GM19239 (cell line): ENCODE measurements around the gene PAPPA2.

Experiments used
- DNase-seq: peaks from one replicate; pipeline ENCODE4 v3.0.0; 2011; ENCODE audit warnings: low spot score; ENCODE audit not compliant: insufficient read length
- FAIRE-seq: peaks from 2 replicates; lab custom pipeline; 2011; peaks lifted over from hg19 to GRCh38; lab: Jason Lieb, UNC

PAPPA2 gene

DNA sequence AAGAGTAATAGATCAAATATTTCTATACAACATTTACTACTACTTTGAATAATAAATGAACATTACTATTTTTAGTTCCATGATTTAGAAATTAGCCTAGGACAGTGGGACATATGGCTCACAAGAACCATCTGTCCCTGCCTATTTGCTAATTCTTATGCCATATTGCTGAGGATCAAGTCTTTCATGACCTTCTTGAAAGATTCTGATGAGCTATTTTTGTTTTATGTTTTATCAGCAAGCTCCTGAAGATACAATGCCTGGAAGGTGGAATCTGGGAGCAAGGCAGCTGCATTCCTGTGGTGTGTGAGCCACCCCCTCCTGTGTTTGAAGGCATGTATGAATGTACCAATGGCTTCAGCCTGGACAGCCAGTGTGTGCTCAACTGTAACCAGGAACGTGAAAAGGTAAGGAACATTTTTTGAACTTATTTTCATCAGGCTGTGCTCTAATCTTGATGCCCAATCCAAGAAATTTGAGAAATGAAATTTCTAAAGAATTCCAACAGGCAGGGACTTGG is 326.7 kb downstream of the PAPPA2 start:
- no peak for FAIRE-seq
- DNase-seq, result no peak

DNA sequence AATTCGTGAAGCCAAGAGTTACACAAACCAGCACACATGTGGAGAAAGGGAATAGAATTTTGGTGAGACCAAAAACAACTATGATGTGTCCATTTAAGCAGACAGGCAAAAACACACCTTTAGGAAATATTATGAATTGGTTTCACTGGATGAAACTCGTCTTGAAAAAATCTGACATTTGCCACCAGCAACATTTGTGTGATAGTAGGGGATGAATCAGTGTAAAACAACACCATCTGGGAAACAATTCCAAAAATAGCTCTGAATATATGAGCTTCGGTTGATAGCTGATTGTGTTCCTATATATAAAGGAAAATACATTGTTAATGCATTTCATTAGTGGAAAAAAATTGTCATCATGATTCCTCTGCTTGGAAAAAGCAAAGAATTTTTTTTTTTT is 327.8 kb downstream of the PAPPA2 start:
- FAIRE-seq (no peak), DNase-seq (no peak)

DNA sequence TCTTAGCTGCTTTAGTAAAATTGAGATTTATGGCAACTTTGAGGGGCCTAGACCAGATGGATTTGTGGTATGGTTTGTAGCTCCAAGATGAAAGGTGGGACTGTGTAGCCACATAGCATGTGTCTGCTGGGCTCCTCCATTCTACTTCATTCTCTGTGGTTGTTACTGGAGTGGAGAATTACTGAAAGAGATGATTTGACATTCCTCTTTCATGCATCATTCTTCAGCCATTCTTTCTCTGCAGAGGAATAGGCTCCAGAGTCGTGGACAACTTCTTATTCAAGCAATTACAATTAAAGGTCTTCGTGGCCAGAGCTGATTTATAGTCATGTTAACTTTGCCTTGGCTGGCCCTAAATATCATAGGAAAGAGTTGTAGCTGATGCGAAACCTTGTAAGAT is 328.9 kb downstream of the PAPPA2 start:
- DNase-seq (no peak), FAIRE-seq (no peak)

DNA sequence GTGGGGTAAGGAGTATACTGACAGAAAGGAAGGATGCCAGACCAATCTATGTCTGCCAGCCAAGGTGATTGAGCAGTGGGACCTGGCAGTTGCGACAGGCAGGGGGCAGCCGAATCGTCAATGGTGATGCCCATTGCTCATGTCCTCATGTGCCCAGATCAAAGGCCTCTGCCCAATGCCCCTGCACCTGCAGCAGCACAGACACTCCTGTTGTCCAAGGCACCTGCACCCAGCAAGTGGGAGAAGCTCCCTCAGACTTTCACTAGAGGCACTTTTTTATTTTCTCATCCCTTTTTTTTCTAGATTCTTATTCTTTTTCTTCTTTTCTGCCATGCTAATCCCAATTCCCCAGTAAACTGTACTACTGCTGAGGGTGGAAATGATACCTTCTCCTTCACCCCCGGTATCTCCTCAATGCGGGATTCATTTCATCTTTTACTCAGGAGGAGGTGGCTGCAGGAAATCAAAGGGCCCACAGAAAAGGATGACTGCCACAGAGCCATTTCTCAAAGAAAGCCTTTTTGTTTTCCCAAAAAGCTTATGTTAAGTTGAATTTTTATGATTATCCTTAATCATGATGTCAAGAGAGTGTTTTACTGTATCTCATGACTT is 332.0 kb downstream of the PAPPA2 start:
- DNase-seq, result no peak
- no peak for FAIRE-seq

DNA sequence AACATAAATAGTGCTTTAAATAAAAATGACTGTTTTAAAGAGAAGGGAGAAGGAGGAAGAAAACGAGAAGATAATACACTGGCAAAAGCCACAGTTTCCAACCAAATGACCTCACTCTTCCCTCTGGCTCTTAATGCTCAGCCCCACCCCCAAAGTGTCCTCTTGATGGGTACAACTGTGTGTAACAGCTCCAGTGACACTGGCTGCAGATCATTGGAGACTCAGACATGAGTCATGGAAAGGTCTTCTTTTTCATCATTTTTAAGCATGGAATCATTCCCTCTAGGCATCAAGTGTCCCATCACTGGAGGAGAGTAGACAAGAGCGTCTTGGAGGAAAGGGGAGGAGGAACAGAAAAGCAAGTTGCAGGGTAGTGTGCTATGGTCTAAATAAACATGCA is 333.0 kb downstream of the PAPPA2 start:
- DNase-seq (no peak), FAIRE-seq (no peak)

DNA sequence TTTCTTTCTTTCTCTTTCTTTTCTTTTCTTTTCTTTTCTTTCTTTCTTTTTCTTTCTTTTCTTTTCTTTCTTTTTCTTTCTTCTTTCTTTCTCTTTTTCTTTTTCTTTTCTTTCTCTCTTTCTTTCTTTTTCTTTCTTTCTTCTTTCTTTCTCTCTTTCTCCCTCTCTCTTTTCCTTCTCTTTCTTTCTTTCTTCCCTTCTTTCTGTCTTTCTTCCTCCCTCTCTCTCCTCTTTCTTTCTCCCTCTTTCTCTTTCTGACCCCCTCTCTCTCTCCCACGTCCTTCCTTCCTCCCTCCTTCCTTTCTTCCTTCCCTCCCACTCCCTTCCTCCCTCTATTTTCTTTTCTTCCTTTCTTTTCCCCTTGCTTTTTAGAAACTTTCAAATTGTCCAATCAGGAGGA is 333.6 kb downstream of the PAPPA2 start:
- no peak for DNase-seq
- no peak for FAIRE-seq

DNA sequence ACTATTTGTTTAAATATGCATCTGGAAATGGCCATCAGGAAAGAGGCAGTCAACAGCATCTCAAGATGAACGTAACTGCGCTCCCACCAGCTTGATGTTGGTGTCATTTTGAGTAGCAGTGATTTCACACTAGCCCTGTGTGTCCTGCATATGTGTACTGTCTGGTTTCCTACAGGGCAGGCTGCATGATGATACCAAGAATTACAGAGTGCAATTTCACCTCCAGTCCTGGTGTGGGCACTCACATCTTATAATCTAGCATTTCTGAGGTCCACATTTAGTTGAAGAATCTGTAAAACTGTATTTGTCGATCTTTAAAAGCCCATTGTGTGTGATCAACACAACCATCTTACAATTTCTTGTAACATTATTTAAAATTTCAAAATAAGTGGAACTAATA is 336.4 kb downstream of the PAPPA2 start:
- FAIRE-seq (no peak), DNase-seq (no peak)

DNA sequence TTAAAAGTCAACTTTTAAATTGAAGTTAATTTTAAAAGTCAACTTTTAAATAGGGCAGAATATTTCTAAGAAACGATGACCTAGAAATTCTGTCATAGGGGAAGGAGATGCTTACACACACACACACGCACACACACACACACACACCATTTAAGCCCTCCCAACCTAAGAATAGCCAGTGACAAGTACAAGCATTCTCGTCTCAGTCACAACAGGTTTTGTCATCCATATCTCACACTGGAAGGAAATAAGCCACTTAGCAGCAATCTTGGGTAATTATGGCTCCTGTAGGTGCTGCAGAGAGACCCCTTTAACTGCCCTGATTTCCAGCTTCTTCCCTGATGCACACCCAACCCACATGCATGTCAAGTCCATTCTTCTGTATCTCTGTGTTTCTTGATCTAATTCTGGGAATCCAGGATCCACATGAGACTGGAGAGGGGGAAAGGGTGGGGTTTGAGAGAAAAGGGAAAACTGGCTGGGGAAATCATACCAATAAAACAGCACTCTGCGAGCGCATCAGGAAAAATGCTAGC is 338.1 kb downstream of the PAPPA2 start:
- FAIRE-seq, result no peak

DNA sequence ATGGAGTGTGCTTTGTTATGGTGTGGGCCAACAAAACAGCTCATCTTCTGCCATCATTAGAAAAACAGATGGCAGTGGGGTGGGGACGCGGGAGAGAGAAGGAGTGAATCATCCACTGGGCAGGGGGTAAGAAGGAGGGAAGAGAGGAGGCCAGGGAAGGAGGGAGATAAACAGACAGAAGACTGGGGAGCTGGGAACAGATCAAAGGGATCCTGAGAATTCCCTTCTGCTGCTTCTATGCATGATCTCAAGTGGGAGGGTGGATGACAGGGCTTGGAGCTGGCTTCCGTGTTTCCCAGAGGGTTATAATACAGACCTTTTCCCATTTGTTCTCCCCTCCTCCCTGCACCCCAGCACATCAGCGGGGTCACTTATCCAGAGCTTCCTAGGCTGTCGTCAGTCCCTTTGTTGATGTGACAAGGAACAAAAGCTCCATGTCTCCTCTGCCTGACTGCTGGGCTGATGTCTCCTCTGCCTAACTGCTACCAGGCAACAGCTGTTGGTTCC is 338.6 kb downstream of the PAPPA2 start:
- FAIRE-seq, result no peak
- DNase-seq, result no peak

More for the DNA sequence above, 338.1 kb downstream of the PAPPA2 start:
- DNase-seq, result no peak

DNA sequence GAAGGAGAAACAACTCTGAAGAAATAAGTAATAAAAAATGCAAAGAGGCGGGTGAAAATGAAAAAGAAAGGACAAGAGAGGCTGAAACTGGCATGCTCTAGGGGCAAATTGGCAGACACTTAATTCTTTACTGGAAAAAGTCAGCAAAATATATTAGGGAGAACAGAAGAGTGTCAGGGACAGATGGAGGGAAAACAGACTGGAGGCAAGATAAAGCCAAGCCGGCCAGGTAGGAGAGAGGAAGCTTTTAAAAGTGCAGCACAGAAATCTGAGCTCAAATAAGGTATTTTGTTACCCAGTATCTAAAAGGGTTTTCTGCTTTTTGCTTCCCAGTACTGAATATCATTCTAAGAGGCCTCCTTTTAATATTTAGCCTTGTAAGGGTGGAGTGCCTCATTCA is 339.3 kb downstream of the PAPPA2 start:
- DNase-seq (no peak), FAIRE-seq (no peak)

DNA sequence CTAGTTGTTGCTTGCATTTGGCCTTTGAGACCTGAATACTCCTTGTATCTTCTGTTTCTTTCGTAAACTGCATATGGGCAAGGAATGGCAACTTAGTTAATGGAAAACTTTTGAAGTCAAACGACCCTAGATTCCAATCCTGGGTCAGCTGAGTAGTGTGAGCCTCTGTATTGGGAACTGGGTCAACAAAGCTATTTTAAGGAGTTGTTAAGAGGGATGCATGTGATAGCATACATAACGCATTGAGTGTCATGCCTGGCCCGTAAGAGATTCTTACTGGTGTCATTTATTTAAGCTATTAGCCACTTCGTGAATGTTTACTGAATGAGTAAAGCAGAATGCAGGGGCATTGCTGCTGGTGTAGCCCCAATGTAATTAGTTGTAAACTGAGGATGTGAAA is 340.1 kb downstream of the PAPPA2 start:
- DNase-seq (no peak), FAIRE-seq (no peak)

DNA sequence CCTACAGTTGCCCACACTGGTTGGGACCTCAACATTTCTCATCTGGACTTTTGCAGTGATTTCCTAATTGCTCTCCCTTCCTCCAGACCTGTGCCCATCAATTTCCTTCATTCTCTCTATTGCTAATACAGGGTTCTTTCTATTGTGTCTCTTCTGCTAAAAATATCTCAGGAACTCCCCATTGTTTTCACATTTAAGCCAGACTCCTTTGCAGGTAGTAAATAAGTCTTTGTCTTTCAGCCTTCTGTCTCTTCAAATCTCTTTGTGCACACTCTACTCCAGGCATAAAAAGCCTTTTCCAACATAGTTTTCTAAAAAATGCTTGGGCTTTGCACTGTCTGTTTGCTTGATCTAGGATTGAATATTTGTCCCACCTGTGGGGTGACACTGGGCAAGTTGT is 340.6 kb downstream of the PAPPA2 start:
- FAIRE-seq (no peak), DNase-seq (no peak)

DNA sequence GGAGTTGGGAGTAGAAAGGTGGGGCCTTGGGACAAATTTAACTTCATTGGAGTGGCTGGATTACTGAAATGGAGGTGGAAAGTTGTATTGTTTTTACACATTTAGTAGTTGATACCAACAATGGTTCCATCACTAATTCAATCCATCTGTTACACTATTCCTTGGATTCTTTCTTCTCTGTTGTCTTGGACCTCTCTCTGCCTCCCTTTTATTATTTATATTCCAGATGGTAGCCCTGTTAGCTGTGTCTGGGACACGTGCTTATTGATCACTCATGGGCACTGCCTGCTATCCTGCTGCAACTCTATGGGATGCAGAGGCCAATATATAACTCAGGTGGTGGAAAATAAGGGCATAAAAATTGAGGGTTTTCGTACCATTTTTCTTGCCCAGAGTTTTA is 346.3 kb downstream of the PAPPA2 start:
- FAIRE-seq, result no peak
- DNase-seq, result no peak

DNA sequence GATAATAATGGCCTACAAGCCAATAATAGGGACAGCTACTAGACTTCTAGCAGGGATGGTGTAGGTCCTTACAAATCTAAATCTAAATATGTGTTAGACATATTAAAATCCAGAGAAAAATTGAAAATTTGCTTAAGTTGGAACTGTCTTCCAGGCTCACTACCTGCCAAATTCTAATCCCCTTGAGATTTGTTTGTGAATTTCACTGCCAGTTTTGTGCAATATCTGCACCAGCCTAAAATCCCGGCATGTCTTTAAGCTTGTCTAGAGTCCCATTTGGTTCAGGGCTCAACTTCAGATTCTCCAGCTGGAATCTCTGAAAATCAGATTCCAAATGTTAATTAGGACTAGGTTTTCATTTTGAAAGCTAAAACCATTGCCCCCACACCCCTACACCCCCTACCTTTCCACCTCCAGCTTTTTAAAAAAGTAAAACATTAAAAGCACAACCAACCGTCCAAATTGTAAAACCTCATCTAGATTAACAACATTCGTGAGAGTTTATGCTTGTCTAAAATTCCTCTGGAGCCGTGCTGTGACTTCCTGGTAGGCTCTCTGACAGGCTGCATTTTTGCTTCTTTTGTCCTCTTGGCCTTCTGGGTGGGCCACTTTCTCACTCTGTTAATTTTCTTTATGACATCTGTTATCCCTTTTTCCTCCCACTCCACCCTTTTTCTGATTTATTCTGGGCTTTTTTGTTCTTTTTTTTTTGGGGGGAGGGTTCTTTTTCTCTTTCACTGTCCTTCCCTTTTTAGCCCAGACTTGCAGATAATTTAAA is 348.7 kb downstream of the PAPPA2 start:
- FAIRE-seq, result no peak
- no peak for DNase-seq

DNA sequence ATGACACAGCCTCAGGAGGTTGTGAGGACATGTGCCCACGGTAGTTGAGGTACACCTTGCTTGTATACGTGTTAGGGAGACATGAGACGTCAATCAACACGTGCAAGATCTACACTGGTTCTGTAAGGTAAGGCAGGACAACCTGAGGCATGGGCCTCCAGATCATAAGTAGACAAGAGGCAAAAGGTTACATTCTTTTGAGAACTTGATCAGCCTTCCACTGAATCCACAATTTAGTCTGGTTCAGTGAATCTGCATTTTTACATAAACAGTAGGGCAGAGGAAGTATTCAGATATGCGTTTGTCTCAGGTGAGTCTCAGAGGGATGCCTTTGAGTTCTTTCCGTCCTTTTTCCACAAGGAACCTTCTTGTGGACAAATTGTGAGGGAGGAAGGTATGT is 352.6 kb downstream of the PAPPA2 start:
- DNase-seq (no peak), FAIRE-seq (no peak)

DNA sequence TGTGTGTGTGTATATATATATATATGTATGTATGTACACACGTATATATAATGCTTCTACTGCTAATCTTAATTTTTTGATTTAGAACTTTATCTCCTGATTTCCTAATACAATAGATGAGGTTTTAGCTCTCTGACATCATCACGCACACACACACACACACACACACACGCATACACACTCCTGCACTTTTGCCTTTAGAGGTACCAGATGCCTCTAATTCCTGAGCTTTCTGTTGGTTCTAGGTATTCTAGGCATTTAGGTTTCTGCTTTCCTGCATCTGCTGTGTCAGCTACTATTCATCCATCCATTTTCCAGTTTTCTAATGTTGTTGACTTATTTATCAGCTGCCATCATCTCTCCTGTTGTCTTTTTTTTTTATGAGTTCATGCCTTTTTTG is 353.3 kb downstream of the PAPPA2 start:
- no peak for FAIRE-seq
- DNase-seq, result no peak

DNA sequence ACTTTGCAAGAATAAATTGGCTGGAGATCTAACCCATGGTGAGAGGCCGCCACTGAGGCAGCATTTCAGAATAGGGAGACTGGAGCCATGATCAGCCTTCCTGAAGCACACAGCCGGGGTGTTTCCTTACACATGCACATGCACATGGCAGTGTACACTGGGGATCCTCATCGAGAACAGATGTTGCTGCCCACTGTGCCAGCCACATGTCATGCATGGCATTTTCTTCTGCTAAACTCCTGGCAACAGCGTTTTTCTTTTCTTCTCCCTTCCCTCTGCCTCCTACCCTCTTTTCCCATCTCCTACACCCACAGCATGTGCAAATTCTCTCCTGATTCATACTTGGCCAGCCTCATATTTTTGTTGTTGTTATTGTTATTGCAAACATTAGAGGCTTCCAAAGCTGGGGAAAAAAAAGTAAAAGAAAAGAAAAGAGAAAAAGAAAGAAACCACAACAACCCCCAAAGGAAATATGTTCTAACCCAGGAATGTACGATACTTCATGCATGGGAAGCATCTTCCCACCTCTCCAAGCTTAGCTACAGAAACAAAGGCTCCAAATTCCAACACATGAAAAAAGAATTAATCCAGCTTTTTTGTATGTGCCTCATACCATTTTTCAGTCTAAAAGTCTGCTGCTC is 357.5 kb downstream of the PAPPA2 start:
- DNase-seq (no peak), FAIRE-seq (no peak)

DNA sequence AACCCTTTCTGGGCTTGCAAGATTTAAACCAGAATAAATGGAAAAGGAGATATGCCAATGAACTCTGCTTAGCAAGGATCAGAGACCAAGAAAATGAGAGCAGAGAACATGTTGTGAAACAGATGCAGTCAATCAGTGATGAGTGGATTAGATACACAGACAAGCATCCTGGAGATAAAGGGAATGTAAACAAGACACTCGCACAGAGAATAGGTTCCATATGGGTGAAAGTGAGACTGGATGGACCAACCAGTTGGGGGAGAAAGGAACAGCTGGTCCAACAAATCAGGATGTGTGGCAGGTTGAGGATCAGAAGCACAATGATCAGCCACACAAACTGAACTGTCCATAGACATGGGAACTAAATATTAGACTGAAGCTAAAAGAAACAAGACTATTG is 363.3 kb downstream of the PAPPA2 start:
- DNase-seq (no peak), FAIRE-seq (no peak)

DNA sequence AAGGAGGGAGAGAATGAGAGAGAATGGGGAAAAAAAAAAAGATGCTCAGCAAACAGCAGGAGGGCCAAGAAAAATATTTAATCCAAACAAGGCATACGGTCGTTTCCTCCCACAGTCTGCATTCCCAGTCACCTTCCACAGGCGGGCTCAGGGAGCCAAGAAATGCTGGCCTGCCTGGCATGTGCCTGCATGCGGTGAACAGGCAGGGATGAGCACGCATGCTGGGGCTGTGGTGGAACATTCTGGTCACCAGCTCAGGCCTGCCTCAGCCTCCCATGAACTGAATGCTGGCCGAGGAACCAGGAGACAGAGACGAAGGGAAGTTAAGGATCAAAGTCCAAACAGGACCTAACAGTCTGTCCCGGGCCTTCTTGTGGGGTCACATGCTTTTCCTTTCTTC is 366.3 kb downstream of the PAPPA2 start:
- DNase-seq (no peak), FAIRE-seq (no peak)

DNA sequence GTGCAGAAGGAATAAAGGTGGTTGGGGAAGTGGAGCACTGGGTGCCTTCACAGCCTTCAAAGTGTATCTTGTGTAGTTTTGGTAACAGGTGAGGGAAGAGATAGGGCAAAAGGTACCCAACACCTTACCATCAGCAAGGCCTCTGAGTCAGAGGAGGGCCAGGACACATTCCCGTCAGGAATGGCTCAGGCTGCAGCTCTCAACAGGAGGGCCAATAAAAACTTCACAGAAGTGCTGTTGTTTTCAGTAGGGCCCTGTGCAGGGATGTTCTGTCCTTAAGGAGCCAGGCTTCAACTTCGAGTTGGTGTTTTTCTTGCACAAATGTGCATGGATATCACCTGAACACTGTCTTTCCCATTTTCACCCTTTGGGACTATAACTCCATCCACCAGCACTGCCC is 368.2 kb downstream of the PAPPA2 start:
- FAIRE-seq, result no peak
- DNase-seq, result no peak

DNA sequence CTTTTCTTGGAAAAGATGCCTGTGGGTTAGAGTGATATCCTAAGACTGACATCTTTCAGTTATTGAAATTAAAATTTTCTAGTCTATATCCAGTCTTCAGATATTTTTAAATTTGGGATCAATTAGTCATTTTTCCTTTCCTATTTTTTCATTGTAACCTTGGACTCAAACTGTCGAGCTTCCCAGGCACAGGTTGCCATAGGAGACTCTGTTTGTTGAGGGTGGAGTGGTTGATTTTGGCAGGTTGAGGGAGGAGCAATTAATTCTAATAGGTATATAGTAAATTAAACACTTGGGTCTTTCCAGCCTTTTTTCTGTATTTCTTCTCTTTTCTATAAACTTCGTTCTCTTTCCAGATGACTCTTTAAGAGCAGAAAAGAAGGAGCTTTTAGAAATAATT is 374.7 kb downstream of the PAPPA2 start:
- DNase-seq (no peak), FAIRE-seq (no peak)
